Stimulated activated CD8-positive, alpha-beta memory T cell treated with anti-CD3 and anti-CD28 coated beads, Interleukin-15, amount 100 ng/mL, for 4 hours (primary cell): ENCODE data around the gene MAPKAP1.

Experiments
- DNase-seq, 2 donors: peaks; one replicate each; pipeline ENCODE4 v3.0.0-alpha.2; 2020; ENCODE audit warnings: low read depth in 2 of 2

Gene MAPKAP1

GRCh38 chr9:125387861-125388524 is 319.0 kb downstream of the MAPKAP1 start:
- no peak for DNase-seq
